ENCODE data around the gene RARB.

The RARB gene

GRCh38 chr3:25423780-25424588 lies 4.1 kb upstream of the RARB start:
- DNase-seq = no peak

- DNase-seq = no peak
Observed at GRCh38 chr3:25424614-25425013, 3.4 kb upstream of the RARB start.

GRCh38 chr3:25426408-25426807 lies 1.7 kb upstream of the RARB start:
- DNase-seq = no peak

GRCh38 chr3:25427155-25427554 lies 908 bp upstream of the RARB start:
- DNase-seq = no peak

- DNase-seq = no peak
Observed at GRCh38 chr3:25427563-25427941, 511 bp upstream of the RARB start.

DNA sequence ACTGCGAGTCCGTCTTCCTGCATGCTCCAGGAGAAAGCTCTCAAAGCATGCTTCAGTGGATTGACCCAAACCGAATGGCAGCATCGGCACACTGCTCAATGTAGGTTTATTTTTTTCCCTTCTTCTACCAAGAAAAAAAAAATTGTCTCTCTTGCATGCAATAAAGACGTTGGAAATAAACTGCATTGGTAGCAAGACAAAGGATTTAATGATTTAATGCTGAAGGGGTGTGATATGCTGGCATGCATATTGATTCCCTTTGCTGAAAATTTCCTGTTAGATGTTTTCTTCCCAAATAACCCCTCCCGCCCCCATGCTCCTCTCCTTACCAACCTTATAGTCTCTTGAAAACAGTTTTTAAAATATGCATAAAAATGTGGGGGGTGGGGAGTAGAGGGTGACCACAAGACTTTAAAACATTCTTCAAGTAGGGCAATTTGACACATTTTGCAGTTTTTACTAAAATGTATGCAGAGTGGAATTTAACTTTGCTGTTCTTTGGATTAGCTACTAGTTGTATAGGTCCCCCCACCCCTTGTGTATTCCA lies 799 bp downstream of the RARB start:
- DNase-seq = no peak

GRCh38 chr3:25429361-25430286 lies 1.6 kb downstream of the RARB start:
- no peak for DNase-seq

GRCh38 chr3:25430287-25430934 lies 2.3 kb downstream of the RARB start:
- no peak for DNase-seq

DNA sequence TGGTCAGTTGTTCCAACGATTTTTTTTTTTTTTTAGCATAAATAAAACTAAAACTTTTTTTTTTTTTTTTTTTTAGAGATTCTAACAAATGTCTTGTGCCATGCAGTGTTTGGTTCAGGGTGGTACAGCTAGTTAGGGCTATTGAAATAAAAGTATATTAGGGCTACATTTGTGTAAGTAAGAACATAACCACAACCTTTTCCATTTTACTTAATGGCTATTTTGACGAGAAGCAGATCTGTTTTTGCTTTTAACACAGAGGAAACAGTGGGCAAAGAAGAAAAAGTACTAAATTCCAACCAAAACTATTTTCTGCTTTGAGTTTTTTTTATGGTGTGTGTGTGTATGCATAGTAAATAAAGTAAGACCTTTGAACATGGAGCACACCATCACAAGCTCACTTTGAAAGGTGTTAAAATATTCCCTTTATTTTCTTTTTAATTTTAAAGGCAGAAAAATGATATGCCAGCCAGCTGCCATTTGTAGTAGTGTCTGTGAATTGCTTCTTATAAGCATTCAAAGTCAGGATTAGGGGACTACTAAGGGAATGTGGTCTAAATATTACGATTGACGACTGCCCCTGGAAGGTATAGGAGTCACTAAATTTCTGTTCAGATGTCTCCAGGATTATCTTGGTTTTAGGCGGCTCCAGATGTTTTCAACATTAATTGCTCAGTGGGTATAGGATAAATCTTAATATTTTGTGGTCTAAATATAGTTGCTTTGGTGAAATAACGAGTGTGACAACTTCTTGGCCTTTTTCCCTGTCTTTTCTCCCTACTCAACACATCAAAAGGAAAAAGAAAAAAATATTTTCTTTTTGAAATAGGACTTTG lies 3.1 kb downstream of the RARB start:
- no peak for DNase-seq

DNA sequence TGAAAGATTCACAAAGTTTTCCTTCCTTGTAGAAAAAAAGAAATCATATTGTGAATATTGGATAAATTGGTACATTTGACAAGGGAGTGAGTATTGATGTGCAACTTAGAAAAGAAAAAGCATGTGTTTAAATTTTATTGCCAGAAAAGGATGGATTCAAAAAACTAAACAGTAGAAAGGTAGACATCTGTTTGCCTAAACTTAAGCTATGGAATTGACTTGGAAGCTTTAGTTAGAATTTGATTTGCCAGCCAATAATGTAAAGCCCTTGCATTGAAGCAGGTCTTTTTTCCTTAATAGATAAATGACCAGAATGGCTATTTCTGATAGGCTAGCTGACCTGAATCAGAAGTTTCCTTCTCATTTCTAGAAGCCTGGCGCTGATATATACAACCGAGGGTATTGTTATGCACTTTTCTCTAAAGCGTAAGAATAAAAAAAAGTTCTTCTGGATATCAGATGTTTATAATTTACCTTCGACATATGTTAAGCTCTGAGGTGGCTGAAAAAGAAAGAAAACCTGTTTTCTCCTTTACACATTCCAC lies 4.2 kb downstream of the RARB start:
- no peak for DNase-seq

DNA sequence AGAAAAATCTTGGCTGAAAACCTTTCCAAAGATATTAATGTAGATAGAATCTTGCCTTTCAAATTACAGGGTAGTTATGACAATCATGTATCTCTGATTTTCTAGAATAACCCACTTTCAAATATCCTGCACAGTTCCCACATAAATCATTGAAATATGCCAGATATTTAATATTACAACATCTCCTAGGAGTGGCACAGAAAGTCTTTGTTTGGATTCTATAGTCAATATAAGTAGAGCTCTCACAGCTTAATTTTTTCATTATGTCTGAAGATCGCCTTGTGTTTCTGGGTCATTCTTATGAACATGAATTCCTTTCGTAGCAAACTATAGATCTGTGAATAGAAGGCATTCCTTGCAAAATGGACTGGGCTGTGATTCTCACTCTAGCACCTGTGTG lies 5.0 kb downstream of the RARB start:
- no peak for DNase-seq

DNA sequence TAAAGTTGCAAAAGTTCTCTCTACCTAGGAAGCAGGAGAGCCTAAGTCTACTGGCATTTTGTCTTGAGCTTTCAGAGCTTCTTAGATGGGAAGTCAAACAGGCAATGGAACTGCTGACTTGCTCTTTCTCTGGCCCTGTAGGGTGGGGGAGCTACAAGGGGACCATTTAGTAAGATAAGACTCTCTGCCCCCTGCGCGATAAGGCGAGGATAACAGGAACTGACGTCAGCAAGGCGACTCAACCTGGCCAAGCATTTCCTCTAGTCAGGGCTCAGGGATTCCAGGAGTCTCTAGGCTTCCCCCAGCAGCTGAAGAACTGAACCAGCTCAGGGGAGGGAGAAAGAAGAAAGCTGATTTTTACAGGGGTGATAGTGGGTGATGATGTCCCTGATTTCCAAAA lies 5.8 kb downstream of the RARB start:
- no peak for DNase-seq

DNA sequence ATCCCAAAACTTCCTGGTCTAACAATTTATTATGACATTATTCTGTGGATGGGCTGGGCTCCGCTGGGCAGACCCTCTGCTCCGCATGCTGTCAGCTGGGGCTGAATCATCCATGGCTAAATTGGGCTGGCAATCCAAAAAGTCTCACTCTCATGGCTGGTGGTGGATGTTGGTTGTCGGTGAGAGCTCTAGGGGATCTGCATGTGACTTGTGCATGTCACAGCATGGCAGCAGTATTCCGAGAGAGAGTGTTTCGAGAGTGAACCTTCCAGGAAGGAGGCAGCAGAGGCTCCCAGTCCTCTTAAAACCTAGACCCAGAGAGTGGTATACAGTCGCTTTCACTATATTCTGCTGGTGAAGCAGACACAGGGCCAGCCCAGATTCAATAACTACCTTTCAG lies 9.9 kb downstream of the RARB start:
- DNase-seq = no peak

DNA sequence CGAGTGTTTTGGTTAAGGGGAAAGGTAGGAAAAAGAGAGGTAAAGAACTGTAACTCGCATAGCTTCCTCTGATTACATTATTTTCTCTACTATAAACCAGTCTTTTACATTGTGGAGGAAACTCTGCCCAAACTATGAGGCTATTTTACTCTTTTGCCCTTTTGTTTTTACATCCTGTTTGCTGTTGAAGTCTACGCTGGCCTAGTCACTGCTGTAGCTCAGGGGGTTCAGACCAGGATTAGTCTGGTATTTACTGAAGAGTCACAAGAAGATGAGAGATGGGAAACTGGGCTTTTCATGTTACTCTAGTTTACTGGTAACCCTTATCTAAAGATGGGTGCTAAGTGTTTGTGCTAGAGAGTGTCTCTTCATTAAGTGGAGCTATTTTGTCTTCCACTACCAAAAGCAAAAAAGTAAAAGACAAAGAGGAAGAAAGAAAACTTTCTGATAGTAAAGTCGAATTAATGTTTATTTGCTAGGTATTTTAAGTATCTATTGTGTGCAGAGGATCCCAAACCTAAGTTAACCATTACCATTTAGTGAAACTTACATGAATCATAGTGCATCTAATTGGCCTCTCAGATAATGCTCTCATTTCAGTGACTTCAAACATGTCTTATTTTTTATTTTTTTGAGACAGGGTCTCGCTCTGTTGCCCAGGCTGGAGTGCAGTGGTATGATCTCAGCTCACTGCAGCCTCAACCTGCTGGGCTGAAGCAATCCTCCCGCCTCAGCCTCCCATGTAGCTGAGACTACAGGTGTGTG lies 10.9 kb downstream of the RARB start:
- DNase-seq = no peak

DNA sequence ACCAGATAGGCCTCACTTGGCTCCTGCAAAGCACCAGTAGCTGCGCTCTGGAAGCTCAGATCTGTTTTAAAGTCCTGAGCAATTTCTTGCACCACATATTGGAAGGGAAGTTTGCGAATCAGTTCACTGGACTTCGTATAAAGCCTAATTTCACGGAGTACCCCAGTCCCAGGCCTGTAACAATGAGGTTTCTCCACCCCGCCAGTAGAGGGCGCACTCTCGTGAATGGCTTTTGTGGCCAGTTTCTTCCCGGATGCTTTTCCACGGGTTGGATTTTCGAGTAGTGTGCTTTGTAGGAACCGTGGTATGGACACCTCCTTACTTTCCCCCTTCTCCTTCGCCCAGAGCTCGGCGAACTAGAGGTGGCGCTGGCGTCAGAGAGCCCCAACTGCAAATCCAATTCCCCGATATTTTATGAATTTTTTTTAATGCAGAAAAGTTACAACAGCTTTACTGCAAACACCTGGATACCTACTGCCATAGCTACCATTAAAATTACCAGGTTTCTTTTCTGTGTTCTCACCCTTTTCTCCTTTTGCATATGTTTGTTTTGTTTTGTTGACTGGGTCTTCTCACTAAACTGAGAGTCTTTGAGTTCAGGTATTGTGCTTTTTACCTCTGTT lies 13.3 kb downstream of the RARB start:
- no peak for DNase-seq

- no peak for DNase-seq
Observed at GRCh38 chr3:25442486-25442885, 14.4 kb downstream of the RARB start.

DNA sequence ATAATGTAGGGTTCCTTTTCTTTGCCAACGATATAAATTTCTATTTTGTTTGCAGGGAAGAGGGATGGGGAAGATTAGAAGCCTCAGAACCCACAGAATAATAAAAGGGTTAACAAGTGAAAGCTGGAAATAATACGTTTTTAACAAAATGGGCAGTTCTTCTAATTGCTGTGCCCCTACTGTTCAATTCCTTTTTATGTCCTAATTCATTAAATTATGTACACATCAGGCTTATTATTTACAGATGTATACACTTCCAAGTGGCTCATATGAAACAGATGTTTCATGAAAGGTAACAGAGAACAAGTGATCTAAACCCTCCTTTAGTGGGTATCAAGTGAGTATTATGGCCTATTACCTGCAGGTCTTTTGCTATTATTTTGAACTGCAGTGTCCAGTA lies 16.2 kb downstream of the RARB start:
- DNase-seq = no peak

DNA sequence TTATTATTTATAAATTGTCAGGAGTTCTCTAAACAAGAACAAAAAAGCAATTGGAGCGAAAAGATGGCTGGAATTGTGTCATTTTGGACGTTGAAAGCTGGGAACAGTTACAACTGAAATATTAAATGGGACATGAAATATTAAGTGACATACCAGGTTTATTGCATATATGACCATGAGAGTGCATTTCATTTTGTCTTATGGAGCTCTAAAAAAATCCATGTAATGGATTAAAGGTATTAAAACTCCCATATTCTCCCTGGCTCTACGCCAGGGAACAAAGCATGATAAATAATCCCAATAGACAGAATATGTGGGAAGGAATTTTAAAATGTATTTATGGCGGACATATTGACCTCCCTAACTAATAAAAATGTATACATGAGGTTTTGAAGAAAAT lies 17.7 kb downstream of the RARB start:
- DNase-seq = no peak

- no peak for DNase-seq
Observed at GRCh38 chr3:25447285-25447684, 19.2 kb downstream of the RARB start.

DNA sequence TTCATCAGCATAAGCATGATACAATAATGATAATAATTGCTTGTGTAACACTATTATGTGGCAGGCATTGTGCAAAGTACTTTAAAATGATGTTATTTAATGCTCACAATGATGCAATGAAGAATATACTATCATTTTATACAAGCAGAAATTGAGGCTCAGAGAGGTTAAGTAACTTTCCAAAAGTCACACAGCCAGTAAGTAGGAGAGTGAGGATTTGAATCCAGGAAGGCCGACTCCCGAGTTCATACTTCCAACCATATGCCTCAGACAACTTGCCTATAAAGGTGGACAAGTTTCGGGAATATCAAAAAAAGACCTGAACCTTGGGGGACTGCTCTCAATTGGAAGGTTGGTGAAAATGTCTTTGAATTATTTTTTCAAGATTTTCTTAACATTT lies 19.9 kb downstream of the RARB start:
- DNase-seq = no peak
